RKO (cell line): ENCODE data around the gene OR56B4.

Source experiments
- DNase-seq: peaks from one replicate; pipeline ENCODE4 v3.0.0-alpha.2; 2016; ENCODE audit warnings: low spot score

Gene OR56B4

DNA sequence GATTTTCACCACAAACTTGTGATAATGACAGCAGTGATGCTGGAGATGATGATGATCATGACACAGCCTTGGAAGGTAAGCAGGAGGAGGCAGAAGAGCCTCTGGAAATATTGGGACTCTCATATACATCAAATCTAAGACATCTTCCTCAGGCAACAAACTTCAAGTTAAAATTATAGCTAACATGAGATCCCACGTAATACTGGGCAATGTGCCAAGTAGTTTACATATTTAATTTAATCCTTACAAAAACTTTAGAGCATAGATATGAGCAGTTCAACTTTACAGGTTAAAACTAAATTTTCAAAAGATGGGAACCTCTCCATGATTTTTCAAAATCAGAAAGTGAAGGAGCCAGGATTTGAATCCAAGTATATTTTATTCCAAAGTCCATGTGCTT lies 43.6 kb downstream of the OR56B4 start:
- DNase-seq: no peak

DNA sequence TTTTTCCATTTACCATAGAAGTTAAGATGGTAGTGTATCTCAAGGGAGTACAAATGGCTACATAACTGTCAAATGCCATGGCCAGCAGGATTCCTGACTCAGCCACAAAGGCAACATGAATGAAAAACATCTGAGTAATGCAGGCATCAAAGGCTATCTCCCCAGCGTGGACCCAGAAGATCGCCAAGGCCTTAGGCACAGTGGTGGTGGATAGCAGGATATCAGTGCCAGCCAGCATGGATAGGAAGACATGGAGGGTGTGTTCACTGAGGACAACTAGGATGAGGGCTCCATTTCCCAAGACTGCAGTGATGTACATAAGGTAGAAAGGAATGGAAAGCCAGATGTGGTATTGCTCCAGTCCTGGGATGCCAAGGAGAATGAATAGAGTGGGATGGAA lies 44.6 kb downstream of the OR56B4 start:
- DNase-seq: no peak

DNA sequence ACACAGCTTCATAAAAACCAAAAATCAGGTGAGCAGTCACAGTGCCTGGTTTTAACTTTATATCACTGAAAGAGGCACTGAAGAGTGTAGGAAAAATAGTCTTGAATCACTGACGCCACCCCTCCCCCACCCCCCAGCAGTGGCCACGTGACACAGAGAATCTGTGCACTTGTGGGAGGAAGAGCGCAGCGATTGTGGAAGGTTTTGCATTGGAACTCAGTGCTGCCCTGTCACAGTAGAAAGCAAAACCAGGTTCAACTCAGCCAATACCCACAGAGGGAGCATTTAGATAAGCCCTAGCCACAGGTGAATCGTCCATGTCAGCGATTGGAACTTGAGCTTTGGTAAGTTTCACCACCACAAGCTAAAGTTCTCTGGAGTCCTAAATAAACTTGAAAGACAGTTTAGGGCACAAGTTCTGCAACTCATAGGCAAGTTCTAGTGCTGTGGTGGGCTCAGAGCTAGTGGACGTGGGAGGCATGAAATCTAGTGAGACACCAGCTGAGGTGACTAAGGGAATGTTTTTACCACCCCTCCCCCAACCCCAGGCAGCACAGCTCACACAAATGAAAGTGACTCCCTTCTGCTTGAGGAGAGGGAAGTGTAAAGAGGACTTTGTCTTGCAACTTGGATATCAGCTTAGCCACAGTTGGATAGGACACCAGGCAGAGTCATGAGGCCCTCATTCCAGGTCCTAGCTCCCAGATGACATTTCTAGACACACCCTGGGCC lies 49.3 kb downstream of the OR56B4 start:
- no peak for DNase-seq
